GM04504 (cell line): Measurements from ENCODE around the gene HAPLN2.

Source experiments
- DNase-seq: peaks from one replicate; pipeline ENCODE4 v3.0.0-alpha.2; 2012; ENCODE audit warnings: low read depth

The HAPLN2 gene

GRCh38 chr1:156645056-156645455 lies 25.8 kb downstream of the HAPLN2 start:
- DNase-seq, result no peak

DNA sequence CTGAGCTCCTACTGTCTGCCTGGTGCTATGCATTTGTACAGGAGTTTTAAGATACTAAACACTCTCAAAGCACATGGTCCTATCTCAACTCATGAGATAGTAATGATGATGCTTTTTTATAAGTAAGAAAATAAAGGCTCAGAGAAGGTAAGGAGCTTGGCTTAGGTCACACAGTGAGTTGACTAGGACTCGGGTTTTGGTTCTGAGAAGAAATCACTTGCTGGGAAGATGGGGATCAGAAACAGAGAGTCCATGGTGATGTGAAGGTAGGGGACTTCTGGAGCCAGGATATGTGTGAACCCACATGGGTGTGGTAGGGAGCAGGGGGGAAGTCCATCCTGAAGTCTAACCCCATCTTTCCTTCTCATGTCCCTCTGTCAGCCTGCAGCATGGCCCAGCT lies 26.5 kb downstream of the HAPLN2 start:
- DNase-seq, result no peak

DNA sequence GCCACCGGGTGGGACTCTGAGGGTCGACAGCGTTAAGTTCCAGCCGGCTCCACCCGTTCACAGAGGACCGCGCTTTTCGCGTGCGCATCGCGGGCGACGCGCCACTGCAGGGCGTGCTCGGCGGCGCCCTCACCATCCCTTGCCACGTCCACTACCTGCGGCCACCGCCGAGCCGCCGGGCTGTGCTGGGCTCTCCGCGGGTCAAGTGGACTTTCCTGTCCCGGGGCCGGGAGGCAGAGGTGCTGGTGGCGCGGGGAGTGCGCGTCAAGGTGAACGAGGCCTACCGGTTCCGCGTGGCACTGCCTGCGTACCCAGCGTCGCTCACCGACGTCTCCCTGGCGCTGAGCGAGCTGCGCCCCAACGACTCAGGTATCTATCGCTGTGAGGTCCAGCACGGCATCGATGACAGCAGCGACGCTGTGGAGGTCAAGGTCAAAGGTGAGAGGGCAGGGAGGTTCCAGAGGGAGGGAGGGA lies 27.6 kb downstream of the HAPLN2 start:
- no peak for DNase-seq

GRCh38 chr1:156647351-156647750 lies 28.1 kb downstream of the HAPLN2 start:
- DNase-seq, result no peak

DNA sequence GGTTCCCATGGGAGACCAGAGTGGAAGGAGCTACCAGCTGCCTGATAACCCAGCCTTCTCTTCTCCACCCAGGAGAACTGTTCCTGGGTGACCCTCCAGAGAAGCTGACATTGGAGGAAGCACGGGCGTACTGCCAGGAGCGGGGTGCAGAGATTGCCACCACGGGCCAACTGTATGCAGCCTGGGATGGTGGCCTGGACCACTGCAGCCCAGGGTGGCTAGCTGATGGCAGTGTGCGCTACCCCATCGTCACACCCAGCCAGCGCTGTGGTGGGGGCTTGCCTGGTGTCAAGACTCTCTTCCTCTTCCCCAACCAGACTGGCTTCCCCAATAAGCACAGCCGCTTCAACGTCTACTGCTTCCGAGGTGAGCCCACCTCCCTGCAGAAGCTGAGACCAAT lies 29.3 kb downstream of the HAPLN2 start:
- DNase-seq, result no peak

DNA sequence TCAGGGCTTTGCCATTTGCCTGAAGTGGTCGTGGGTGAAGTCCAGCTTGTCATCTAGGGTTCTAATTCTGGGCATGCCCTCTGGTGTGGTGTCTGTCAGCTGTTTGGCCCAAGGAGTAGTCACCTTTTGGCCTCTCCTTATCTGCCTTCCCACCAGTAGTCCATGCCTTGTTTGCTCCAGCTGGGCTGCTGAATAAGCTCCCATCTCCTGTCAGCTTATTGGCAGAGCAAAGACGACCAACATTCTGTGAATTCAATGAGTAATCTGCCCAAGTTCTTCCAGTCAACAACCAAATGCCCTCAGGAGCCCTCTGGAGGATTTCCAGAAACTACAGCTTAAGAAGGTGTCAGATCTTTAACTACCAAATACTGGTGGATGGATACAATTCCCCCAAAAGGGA lies 29.7 kb downstream of the HAPLN2 start:
- no peak for DNase-seq

DNA sequence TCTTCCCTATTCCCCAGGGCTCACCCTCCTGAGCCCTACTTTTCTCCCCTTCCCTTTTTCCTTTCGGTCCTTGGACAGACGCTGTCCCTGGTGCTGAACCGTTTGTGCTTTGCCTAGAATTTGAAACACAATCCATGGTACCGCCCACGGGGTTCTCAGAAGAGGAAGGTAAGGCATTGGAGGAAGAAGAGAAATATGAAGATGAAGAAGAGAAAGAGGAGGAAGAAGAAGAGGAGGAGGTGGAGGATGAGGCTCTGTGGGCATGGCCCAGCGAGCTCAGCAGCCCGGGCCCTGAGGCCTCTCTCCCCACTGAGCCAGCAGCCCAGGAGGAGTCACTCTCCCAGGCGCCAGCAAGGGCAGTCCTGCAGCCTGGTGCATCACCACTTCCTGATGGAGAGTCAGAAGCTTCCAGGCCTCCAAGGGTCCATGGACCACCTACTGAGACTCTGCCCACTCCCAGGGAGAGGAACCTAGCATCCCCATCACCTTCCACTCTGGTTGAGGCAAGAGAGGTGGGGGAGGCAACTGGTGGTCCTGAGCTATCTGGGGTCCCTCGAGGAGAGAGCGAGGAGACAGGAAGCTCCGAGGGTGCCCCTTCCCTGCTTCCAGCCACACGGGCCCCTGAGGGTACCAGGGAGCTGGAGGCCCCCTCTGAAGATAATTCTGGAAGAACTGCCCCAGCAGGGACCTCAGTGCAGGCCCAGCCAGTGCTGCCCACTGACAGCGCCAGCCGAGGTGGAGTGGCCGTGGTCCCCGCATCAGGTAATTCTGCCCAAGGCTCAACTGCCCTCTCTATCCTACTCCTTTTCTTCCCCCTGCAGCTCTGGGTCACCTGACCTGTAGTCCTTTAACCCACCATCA lies 33.1 kb downstream of the HAPLN2 start:
- no peak for DNase-seq

DNA sequence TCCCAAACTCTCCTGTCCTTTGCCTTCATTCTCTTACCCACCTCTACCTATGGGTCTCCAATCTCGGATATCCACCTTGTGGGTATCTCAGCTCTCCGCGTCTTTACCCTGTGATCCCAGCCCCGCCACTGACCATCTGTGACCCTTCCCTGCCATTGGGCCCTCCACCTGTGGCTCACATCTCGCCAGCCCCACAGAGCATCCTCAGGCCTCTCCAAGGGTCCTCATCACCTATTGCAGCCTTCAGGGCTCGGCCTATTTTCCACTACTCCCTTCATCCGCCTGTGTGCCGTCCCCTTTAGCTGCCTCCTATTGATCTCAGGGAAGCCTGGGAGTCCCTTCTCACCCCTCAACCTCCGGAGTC lies 33.8 kb downstream of the HAPLN2 start:
- no peak for DNase-seq

DNA sequence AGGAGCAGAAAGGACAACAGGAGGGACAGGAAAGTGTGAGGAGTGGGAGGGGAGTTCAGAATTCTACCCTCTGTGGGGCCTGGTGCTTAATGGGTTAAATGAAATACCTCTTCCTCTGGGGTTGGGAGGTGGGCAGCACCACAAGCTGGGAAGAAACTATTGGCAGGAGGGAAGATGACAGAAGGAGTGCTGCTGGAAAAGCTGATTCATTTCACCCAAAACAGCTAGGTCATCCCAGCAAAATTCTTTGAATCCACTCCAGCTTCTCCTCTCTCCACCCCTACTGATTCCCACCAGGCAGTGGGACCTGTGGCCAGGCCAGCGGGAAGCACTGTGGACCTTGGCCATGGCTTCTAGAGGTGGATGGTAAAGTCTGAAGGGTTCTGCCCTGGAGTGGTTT lies 35.5 kb downstream of the HAPLN2 start:
- no peak for DNase-seq

- no peak for DNase-seq
Measured at GRCh38 chr1:156655151-156655903, 36.1 kb downstream of the HAPLN2 start.

- no peak for DNase-seq
Measured at GRCh38 chr1:156655904-156656516, 36.8 kb downstream of the HAPLN2 start.

GRCh38 chr1:156656806-156657740 lies 37.9 kb downstream of the HAPLN2 start:
- no peak for DNase-seq

- DNase-seq, result no peak
Measured at GRCh38 chr1:156657741-156658319, 38.6 kb downstream of the HAPLN2 start.

DNA sequence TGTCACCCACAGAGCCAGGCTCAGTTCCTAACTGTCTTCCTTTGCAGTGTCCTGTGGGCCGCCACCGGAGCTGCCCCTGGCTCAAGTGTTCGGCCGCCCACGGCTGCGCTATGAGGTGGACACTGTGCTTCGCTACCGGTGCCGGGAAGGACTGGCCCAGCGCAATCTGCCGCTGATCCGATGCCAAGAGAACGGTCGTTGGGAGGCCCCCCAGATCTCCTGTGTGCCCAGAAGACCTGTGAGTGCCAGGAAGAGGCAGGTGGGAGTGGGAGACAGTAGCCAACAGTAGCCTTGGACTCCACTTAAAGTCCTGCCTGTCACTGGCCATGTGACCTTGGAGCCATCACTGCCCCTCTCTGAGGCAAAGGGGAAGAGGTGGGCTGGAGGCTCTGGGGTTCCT lies 39.3 kb downstream of the HAPLN2 start:
- DNase-seq, result no peak

GRCh38 chr1:156658945-156659574 lies 39.8 kb downstream of the HAPLN2 start:
- DNase-seq, result no peak

DNA sequence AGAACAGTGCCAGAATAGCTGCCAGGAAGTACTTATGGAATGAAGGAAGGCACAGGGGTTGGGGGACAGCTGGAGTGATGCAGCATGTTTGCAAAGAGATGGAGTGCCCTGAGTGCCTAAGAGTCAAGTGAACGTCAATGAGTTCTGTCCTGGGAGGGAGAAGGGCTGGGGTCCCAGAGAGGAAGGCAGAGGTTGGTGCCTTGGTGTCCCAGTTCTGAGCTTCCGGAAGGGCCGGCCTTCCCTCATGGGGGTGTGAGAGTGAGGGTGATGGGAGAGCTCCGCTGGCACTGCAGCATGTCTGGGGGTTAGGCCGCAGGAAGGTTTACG lies 40.4 kb downstream of the HAPLN2 start:
- no peak for DNase-seq

DNA sequence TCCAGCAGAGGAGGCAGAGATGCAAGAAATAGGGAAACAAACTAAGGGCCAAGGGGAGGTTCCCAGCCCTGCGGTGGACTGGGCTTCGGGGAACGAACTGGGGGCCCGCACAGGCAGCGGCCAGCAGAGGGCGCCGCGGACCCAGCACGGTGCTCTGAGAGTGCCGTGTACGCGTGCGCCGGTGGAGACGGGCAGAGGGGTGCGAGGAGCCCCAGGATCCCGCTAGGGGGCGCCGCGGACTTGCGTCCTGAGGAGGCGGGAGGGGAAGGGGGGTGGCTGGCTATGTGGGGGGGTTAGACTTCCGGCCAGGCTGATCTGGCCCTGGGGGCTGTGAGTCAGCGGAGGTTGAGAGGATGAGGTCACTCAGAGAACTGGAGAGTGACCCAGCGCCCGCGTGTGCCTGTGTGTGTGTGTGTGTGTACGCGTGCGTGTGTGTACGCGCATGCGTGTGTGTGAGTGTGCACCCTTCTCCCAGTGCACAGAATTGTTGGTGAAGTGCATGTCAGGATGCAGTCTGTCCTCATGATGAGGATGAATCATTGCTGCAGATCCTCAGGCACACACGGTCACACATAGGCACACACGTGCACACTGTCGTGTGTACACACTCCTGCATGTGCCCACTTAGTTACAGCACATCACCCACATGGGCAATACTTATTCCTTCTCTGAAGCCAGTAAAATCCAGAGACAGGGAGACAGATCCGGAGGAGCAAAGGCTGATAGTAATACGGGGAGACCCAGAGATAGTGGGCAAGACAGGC lies 41.0 kb downstream of the HAPLN2 start:
- DNase-seq, result peak; percentile 96

DNA sequence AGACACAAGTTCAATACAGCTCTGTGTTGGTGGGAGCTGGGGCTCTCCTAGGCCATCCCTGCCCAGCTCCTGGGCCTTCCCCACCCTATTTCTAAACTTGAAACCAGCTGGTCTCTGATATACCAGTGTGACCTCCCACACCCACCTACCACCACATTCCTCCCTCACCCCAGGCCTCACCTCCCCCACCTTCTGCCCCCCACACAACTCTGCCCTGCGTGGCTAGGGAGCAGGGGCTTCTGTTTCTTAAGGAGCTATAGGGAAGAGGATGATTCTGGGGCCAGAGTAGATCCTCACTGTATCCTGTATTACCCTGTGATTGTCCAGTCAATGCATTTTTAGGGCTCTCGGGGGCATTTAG lies 41.5 kb downstream of the HAPLN2 start:
- no peak for DNase-seq

GRCh38 chr1:156662005-156662799 lies 43.0 kb downstream of the HAPLN2 start:
- DNase-seq, result no peak

- no peak for DNase-seq
Measured at GRCh38 chr1:156662800-156663055, 43.5 kb downstream of the HAPLN2 start.
